Endothelial cell (in vitro differentiated cells): ENCODE results near the gene IFI6. TPM values are rescaled to one million over a fixed set of nuclear protein-coding genes. Genes with fewer than 3 reads are reported as not detected.
"Not testable (repeated sequence)": the region's sequence is repeated elsewhere in the genome, so short reads cannot be mapped to it uniquely, and the experiment has no call there.

Source experiments
- DNase-seq: peaks from one replicate; pipeline ENCODE4 v3.0.0; 2021; ENCODE audit warnings: low spot score
- H3K27ac Mint-ChIP-seq: one replicate; pipeline ENCODE4 v1.8.0; 2021; ENCODE audit warnings: mixed read lengths, inconsistent platforms; ENCODE audit not compliant: unreplicated experiment
- H3K27me3 Mint-ChIP-seq: one replicate; pipeline ENCODE4 v1.8.0; 2021; ENCODE audit warnings: mild to moderate bottlenecking, moderate library complexity, mixed read lengths, inconsistent platforms; ENCODE audit not compliant: unreplicated experiment
- H3K36me3 Mint-ChIP-seq: one replicate; pipeline ENCODE4 v1.8.0; 2021; ENCODE audit warnings: mild to moderate bottlenecking, low read depth, mixed read lengths, inconsistent platforms; ENCODE audit not compliant: unreplicated experiment
- H3K4me1 Mint-ChIP-seq: one replicate; pipeline ENCODE4 v1.8.0; 2021; ENCODE audit warnings: mild to moderate bottlenecking, mixed read lengths, inconsistent platforms; ENCODE audit not compliant: unreplicated experiment
- H3K4me3 Mint-ChIP-seq: one replicate; pipeline ENCODE4 v1.8.0; 2021; ENCODE audit warnings: mild to moderate bottlenecking, mixed read lengths, inconsistent platforms; ENCODE audit not compliant: unreplicated experiment
- H3K9me3 Mint-ChIP-seq: one replicate; pipeline ENCODE4 v1.8.0; 2021; ENCODE audit warnings: mixed read lengths, inconsistent platforms; ENCODE audit not compliant: unreplicated experiment
- CTCF ChIP-seq: fragments of 200-600 bp; sonication (generic); IDR thresholded peaks from one replicate; pipeline ENCODE4 v1.5.0; 2021; ENCODE audit warnings: antibody characterized with exemption; ENCODE audit not compliant: unreplicated experiment
- total RNA-seq: library from RNA; stranded (reverse); fragmentation: NEBNext Ultra II Directional; extraction: Animal tissue kit (Norgen Biotek cat#: 25700); gene quantifications from one replicate; pipeline ENCODE4 v1.2.1, GENCODE V29; 2021; ENCODE audit not compliant: unreplicated experiment

Gene IFI6
- total RNA-seq, 1 donor from 2014 or later = 9.7 TPM

- H3K4me1 Mint-ChIP-seq = no peaks in the 10 kb centered on the region
- no peak for DNase-seq
- H3K9me3 Mint-ChIP-seq = no peaks in the 10 kb centered on the region
- H3K27ac Mint-ChIP-seq = no peak overlapping the region
- TF ChIP-seq CTCF = no peak
- no peak overlapping the region for H3K4me3 Mint-ChIP-seq
- peaks cover 8% of the 10 kb centered on the region for H3K27me3 Mint-ChIP-seq
- H3K36me3 Mint-ChIP-seq = peaks cover 6% of the 10 kb centered on the region
Observed at GRCh38 chr1:27645071-27645415, 26.9 kb downstream of the IFI6 start.

- no peak for DNase-seq
- Mint-ChIP-seq H3K36me3 (peaks cover 6% of the 10 kb centered on the region), H3K9me3 (no peaks in the 10 kb centered on the region), H3K27ac (no peak overlapping the region), H3K4me1 (no peaks in the 10 kb centered on the region), H3K27me3 (peaks cover 8% of the 10 kb centered on the region), H3K4me3 (no peak overlapping the region)
- TF ChIP-seq CTCF = no peak
Observed at GRCh38 chr1:27644369-27645070, 27.5 kb downstream of the IFI6 start.

- no peak overlapping the region for H3K4me3 Mint-ChIP-seq
- H3K9me3 Mint-ChIP-seq = no peaks in the 10 kb centered on the region
- H3K4me1 Mint-ChIP-seq = no peaks in the 10 kb centered on the region
- H3K27me3 Mint-ChIP-seq = peaks cover 8% of the 10 kb centered on the region
- H3K27ac Mint-ChIP-seq = no peak overlapping the region
- peaks cover 6% of the 10 kb centered on the region for H3K36me3 Mint-ChIP-seq
- peak; percentile 59 for DNase-seq
- peak; percentile 83 for TF ChIP-seq CTCF
Observed at GRCh38 chr1:27643600-27644368, 28.2 kb downstream of the IFI6 start.

- not testable (repeated sequence) for H3K4me1 Mint-ChIP-seq, DNase-seq, H3K36me3 Mint-ChIP-seq, H3K4me3 Mint-ChIP-seq, H3K27ac Mint-ChIP-seq, H3K9me3 Mint-ChIP-seq
- H3K27me3 Mint-ChIP-seq = peaks cover 11% of the 10 kb centered on the region
Observed at GRCh38 chr1:27640514-27640913, 31.5 kb downstream of the IFI6 start.

GRCh38 chr1:27638805-27639204, 33.2 kb downstream of the IFI6 start:
- H3K4me3 Mint-ChIP-seq = no peak overlapping the region
- H3K27me3 Mint-ChIP-seq = peaks cover 10% of the 10 kb centered on the region
- TF ChIP-seq CTCF = no peak
- H3K27ac Mint-ChIP-seq = no peak overlapping the region
- H3K4me1 Mint-ChIP-seq = peaks cover 13% of the 10 kb centered on the region
- H3K36me3 Mint-ChIP-seq = no peaks in the 10 kb centered on the region
- no peak for DNase-seq
- H3K9me3 Mint-ChIP-seq = no peaks in the 10 kb centered on the region
